Measurements from ENCODE around the gene NXNL1. TPM values are rescaled to one million over a fixed set of nuclear protein-coding genes. Genes with fewer than 3 reads are reported as not detected.
"Not testable (repeated sequence)": the region's sequence is repeated elsewhere in the genome, so short reads cannot be mapped to it uniquely, and the experiment has no call there.

The NXNL1 gene
- total RNA-seq (not detected in 2 replicates), polyA plus RNA-seq (0.16 TPM in 1 of 2 replicates, not detected in the other)

- Histone ChIP-seq H3K4me3 (no peak within 1 kb of the TSS), H3K4me1 (ENCODE audit: low read depth) (no peaks in the 10 kb centered on the region), H3K9me3 (ENCODE audit: low read depth) (no peaks in the 10 kb centered on the region), H3K27me3 (peaks cover 26% of the 10 kb centered on the region), H3K27ac (no peak within 1 kb of the TSS), H3K36me3 (no peaks in the 10 kb centered on the region)
- TF ChIP-seq CTCF (IDR thresholded peaks at IDR 0.05; ENCODE audit: low read depth, low read length) = no peak
- no peak for DNase-seq (ENCODE audit: low read depth in 1 of 2, low spot score in 1 of 2)
Observed at GRCh38 chr19:17460372-17461230, at the start of gene NXNL1. Gene NXNL1 (minus strand): TSS chr19:17460926. CDS start chr19:17460869, 57 bp downstream.

GRCh38 chr19:17508558-17508933 is 47.8 kb upstream of the NXNL1 start:
- not testable (repeated sequence) for H3K27ac ChIP-seq; H3K4me1 ChIP-seq (ENCODE audit: low read depth); DNase-seq (ENCODE audit: low read depth in 1 of 2, low spot score in 1 of 2); H3K4me3 ChIP-seq; H3K36me3 ChIP-seq; H3K27me3 ChIP-seq; H3K9me3 ChIP-seq (ENCODE audit: low read depth)

- TF ChIP-seq CTCF (IDR thresholded peaks at IDR 0.05; ENCODE audit: low read depth, low read length) = no peak
- no peak for DNase-seq (ENCODE audit: low read depth in 1 of 2, low spot score in 1 of 2)
- H3K36me3 ChIP-seq = no peaks in the 10 kb centered on the region
- H3K27me3 ChIP-seq = no peaks in the 10 kb centered on the region
- no peaks in the 10 kb centered on the region for H3K9me3 ChIP-seq (ENCODE audit: low read depth)
- no peak overlapping the region for H3K27ac ChIP-seq
- no peak overlapping the region for H3K4me3 ChIP-seq
- H3K4me1 ChIP-seq (ENCODE audit: low read depth) = no peaks in the 10 kb centered on the region
Observed at GRCh38 chr19:17506745-17507144, 46.0 kb upstream of the NXNL1 start.

GRCh38 chr19:17505223-17505622 is 44.5 kb upstream of the NXNL1 start:
- Histone ChIP-seq H3K27me3 (no peaks in the 10 kb centered on the region), H3K4me3 (no peak overlapping the region), H3K9me3 (ENCODE audit: low read depth) (no peaks in the 10 kb centered on the region), H3K27ac (no peak overlapping the region), H3K36me3 (no peaks in the 10 kb centered on the region), H3K4me1 (ENCODE audit: low read depth) (peaks cover 2% of the 10 kb centered on the region)
- TF ChIP-seq CTCF (IDR thresholded peaks at IDR 0.05; ENCODE audit: low read depth, low read length) = no peak
- DNase-seq (ENCODE audit: low read depth in 1 of 2, low spot score in 1 of 2) = no peak

GRCh38 chr19:17504456-17504855 is 43.7 kb upstream of the NXNL1 start:
- Histone ChIP-seq H3K27me3 (no peaks in the 10 kb centered on the region), H3K27ac (no peak overlapping the region), H3K4me1 (ENCODE audit: low read depth) (peaks cover 8% of the 10 kb centered on the region), H3K36me3 (no peaks in the 10 kb centered on the region), H3K4me3 (no peak overlapping the region), H3K9me3 (ENCODE audit: low read depth) (no peaks in the 10 kb centered on the region)
- no peak for TF ChIP-seq CTCF (IDR thresholded peaks at IDR 0.05; ENCODE audit: low read depth, low read length)
- DNase-seq (ENCODE audit: low read depth in 1 of 2, low spot score in 1 of 2) = no peak

GRCh38 chr19:17504030-17504429 is 43.3 kb upstream of the NXNL1 start:
- H3K9me3 ChIP-seq (ENCODE audit: low read depth) = no peaks in the 10 kb centered on the region
- H3K4me3 ChIP-seq = no peak overlapping the region
- no peaks in the 10 kb centered on the region for H3K27me3 ChIP-seq
- peaks cover 9% of the 10 kb centered on the region for H3K4me1 ChIP-seq (ENCODE audit: low read depth)
- no peaks in the 10 kb centered on the region for H3K36me3 ChIP-seq
- DNase-seq (ENCODE audit: low read depth in 1 of 2, low spot score in 1 of 2) = no peak
- no peak overlapping the region for H3K27ac ChIP-seq
- TF ChIP-seq CTCF (IDR thresholded peaks at IDR 0.05; ENCODE audit: low read depth, low read length) = no peak
